Transverse colon (tissue), 4 donors: ENCODE data around the gene CDH13. TPM values are rescaled to one million over a fixed set of nuclear protein-coding genes. Genes with fewer than 3 reads are reported as not detected.

Experiments used
- DNase-seq: peaks from one replicate; pipeline ENCODE4 v3.0.0-alpha.2; 2019
- H3K27ac ChIP-seq, 4 donors: fragments of 200-600 bp; sonication (generic); 2 replicates each; pipeline ENCODE4 v1.5.1; 2016 to 2018; ENCODE audit warnings: inconsistent platforms in 4 of 4
- H3K27me3 ChIP-seq: fragments of 200-600 bp; sonication (generic); 2 replicates; pipeline ENCODE4 v1.5.1; 2017; ENCODE audit warnings: inconsistent platforms
- H3K36me3 ChIP-seq, 4 donors: fragments of 200-600 bp; sonication (generic); 2 replicates each; pipeline ENCODE4 v1.5.1; 2017 to 2019; ENCODE audit warnings: inconsistent platforms in 4 of 4
- H3K4me1 ChIP-seq, 4 donors: fragments of 200-600 bp; sonication (generic); 2 replicates each; pipeline ENCODE4 v1.5.1; 2017 to 2020; ENCODE audit warnings: inconsistent platforms in 4 of 4
- H3K4me3 ChIP-seq, 4 donors: fragments of 200-600 bp; sonication (generic); 1 replicate in 1 of 4; 2 replicates in 3 of 4; pipeline versions ENCODE4 v1.5.1 to v1.6.1; 2017 to 2019; ENCODE audit warnings: inconsistent platforms in 4 of 4
- H3K9me3 ChIP-seq, 2 donors: fragments of 200-600 bp; sonication (generic); 2 replicates each; pipeline ENCODE4 v1.5.1; 2017 to 2019; ENCODE audit warnings: inconsistent platforms in 2 of 2
- CTCF ChIP-seq, 5 experiments: fragments of 200-600 bp in 3 of 5; fragments of 450-650 bp in 2 of 5; sonication (generic) in 3 of 5; IDR thresholded peaks; 1 replicate in 2 of 5; 2 replicates in 3 of 5; pipeline ENCODE4 v1.5.1; 2016 to 2017; ENCODE audit warnings: antibody characterized with exemption in 5 of 5, inconsistent platforms in 3 of 5, mild to moderate bottlenecking in 2 of 5, moderate library complexity in 1 of 5
- EP300 ChIP-seq: sonication (generic); formaldehyde crosslinking; IDR thresholded peaks from one replicate; pipeline ENCODE4 v1.6.1; 2017; ENCODE audit warnings: antibody characterized with exemption, low read depth
- POLR2A ChIP-seq: fragments of 450-650 bp; IDR thresholded peaks from one replicate; pipeline ENCODE4 v1.6.1; 2016; ENCODE audit warnings: antibody characterized with exemption, mild to moderate bottlenecking, moderate library complexity
- POLR2AphosphoS5 ChIP-seq, 3 donors: sonication (generic); formaldehyde crosslinking; IDR thresholded peaks; one replicate each; pipeline ENCODE4 v1.6.1; 2016; ENCODE audit warnings: antibody characterized with exemption in 3 of 3
- WGBS, 2 donors: methylation state at CpG; one replicate each; pipeline ENCODE4 v1.1.5; 2018; ENCODE audit warnings: low coverage in 1 of 2; 5-methylcytosine and 5-hydroxymethylcytosine counted together
- in situ Hi-C, 4 donors: fragments of 200-750 bp; cut with MboI; loops; one replicate each; pipeline versions ENCODE4 v1.15.0 to v1.15.1; 2017; ENCODE audit warnings: low sequenced_read_pairs in 3 of 4, low pct_ligation_motif_present in 1 of 4, low pct_unique_long_range_greater_than_20kb in 1 of 4
- intact Hi-C: fragments of 100-400 bp; cut with DNase I; formaldehyde crosslinking; loops from one replicate; pipeline ENCODE4 v1.15.1; 2023; ENCODE audit warnings: low total_unique reads
- total RNA-seq, 4 donors: library from RNA; depleted of rRNA; stranded (reverse); fragments of >200 nt; gene quantifications; one replicate each; pipeline ENCODE4 v1.1.0, GENCODE V29; 2016

CDH13 gene
- total RNA-seq, 4 donors from 2014 or later: 3.8 to 28.1 (median 5.8) TPM

- Histone ChIP-seq H3K4me1 (peaks cover 0 to 3% (median 0%) of the 10 kb centered on the region in 4 donors), H3K27me3 (no peaks in the 10 kb centered on the region), H3K4me3 (no peak overlapping the region), H3K27ac (no peak overlapping the region), H3K9me3 (no peaks in the 10 kb centered on the region), H3K36me3 (no peaks in the 10 kb centered on the region)
- in situ Hi-C loops (no loop called here), intact Hi-C loops (no loop called here)
- TF ChIP-seq POLR2A (no peak), POLR2AphosphoS5 (IDR thresholded peaks at IDR 0.05) (no peak), EP300 (no peak), CTCF (IDR thresholded peaks at IDR 0.05) (no peak)
- WGBS, 2 donors: 91 to 100% methylated on average over 1 to 4 of the region's 4 CpGs
- no peak for DNase-seq
These were observed 1210.8 kb downstream of the CDH13 start for GRCh38 chr16:83837566-83837965.

- TF ChIP-seq POLR2A (no peak), EP300 (no peak), CTCF (IDR thresholded peaks at IDR 0.05) (no peak), POLR2AphosphoS5 (IDR thresholded peaks at IDR 0.05) (no peak)
- peaks cover 0 to 3% (median 0%) of the 10 kb centered on the region in 4 donors for H3K4me1 ChIP-seq
These were observed 1211.4 kb downstream of the CDH13 start for GRCh38 chr16:83838151-83838550.

GRCh38 chr16:83839561-83839960 lies 1212.8 kb downstream of the CDH13 start:
- TF ChIP-seq CTCF (IDR thresholded peaks at IDR 0.05) (no peak), EP300 (no peak), POLR2A (no peak)
- H3K27me3 ChIP-seq: no peaks in the 10 kb centered on the region
- 55 to 66% methylated on average over 3 of the region's 3 CpGs for WGBS, 2 donors
- no peak overlapping the region for H3K4me3 ChIP-seq
- no peaks in the 10 kb centered on the region for H3K36me3 ChIP-seq
- no peak for DNase-seq
- H3K4me1 ChIP-seq: peaks cover 0 to 3% (median 0%) of the 10 kb centered on the region in 4 donors
- intact Hi-C loops (no loop called here), in situ Hi-C loops (no loop called here)
- no peaks in the 10 kb centered on the region for H3K9me3 ChIP-seq
- H3K27ac ChIP-seq: no peak overlapping the region

More at GRCh38 chr16:83838151-83838550, 1211.4 kb downstream of the CDH13 start:
- no peak for DNase-seq
- H3K4me3 ChIP-seq: no peak overlapping the region
- 84 to 93% methylated on average over 4 of the region's 4 CpGs for WGBS, 2 donors
- H3K27ac ChIP-seq: no peak overlapping the region
- in situ Hi-C loops: no loop called here
- H3K9me3 ChIP-seq: no peaks in the 10 kb centered on the region
- intact Hi-C loops: no loop called here
- no peaks in the 10 kb centered on the region for H3K36me3 ChIP-seq
- no peaks in the 10 kb centered on the region for H3K27me3 ChIP-seq

- Histone ChIP-seq H3K4me1 (peaks cover 0 to 3% (median 0%) of the 10 kb centered on the region in 4 donors), H3K27ac (no peak overlapping the region), H3K36me3 (no peaks in the 10 kb centered on the region), H3K4me3 (no peak overlapping the region), H3K27me3 (no peaks in the 10 kb centered on the region), H3K9me3 (no peaks in the 10 kb centered on the region)
- 67 to 87% methylated on average over 4 of the region's 4 CpGs for WGBS, 2 donors
- DNase-seq: no peak
- intact Hi-C loops: no loop called here
- TF ChIP-seq POLR2AphosphoS5 (IDR thresholded peaks at IDR 0.05) (no peak), CTCF (IDR thresholded peaks at IDR 0.05) (no peak), POLR2A (no peak), EP300 (no peak)
- in situ Hi-C loops: no loop called here
These were observed 1213.4 kb downstream of the CDH13 start for GRCh38 chr16:83840060-83840617.
